HG03432 (cell line): ENCODE results near the gene WDR73.
"Not testable (repeated sequence)": the region's sequence is repeated elsewhere in the genome, so short reads cannot be mapped to it uniquely, and the experiment has no call there.

Experiments
- ATAC-seq: cut with Tn5 transposase; IDR thresholded peaks from one replicate; pipeline ENCODE4 v1.9.1; 2021; ENCODE audit warnings: mild to moderate bottlenecking, moderate library complexity; ENCODE audit not compliant: unreplicated experiment

WDR73 gene

DNA sequence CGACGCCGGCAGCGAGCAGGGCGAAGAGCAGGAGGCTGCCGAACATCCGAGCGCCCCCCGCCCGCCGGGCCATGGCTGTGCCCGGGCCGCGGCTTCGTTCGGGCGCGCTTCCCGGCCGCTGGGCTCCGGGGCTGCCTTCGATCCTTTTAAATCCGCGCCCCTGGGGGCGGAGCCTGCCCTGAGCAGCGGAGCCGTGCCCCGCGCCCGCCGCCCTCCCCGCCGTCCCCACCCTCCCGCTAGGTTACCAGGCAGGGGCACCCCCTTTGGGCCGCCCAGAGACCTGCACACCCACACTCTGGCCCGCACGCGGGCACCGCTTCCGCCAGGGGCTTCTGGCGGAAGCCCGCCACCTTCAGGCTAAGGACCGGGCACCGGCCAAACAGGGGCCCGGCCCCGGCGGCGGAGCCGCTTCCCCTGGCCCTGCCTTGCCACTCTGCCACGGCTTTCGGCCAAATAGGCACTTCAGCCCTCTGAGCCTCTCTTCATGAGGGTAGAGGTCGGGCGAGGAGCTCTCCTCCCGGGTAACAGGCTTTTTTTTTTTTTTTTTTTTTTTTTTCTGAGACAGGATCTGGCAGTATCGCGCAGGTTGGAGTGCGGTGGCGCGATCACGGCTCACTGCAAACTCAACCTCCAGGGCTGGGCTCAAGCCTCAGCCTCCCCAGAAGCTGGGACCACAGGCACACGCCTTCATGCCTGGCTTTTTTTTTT, 4.2 kb upstream of the WDR73 start, which contains the start of gene NMB:
TSS of gene NMB (minus strand) at position 120 of the 708 bp plus-strand sequence. CDS start at position 73, 47 bp downstream.
- ATAC-seq = peak; percentile 68

DNA sequence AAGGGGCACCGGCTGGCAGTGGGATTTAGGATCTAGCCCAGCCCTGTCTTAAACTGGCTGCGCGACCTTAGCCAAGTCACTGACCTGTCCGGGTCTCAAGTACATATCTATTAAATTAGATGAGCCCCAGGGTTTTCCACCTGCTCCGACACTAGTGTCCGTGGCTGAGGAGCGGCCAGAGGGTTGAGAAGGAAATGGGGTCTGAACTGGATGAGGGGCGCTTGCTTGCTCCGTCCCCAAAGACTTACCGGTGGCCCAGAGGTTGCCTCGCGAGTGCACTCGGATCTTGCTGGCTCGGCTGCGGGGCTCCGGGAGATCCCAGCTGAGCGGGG, 3.6 kb upstream of the WDR73 start:
- no peak for ATAC-seq

DNA sequence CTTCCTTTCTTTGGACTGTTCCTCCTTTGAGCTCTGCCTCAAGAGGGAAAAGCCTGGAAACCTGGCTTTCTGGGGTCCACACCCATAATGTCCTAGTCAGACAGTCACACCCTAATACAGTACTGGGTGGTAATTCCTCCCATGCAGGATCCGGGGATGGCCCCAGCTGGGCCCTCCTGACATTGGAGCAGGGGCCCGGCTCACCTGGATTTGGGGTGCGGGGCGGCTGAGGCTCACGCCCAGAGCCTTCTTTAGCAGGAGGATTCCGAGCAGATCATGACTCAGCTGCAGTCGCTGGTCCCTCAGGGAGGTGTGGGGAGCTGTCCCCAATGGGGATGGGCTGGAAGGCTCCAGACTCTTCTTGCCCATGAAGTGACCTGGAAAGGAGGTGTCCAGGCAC, 2.9 kb upstream of the WDR73 start:
- ATAC-seq = no peak

DNA sequence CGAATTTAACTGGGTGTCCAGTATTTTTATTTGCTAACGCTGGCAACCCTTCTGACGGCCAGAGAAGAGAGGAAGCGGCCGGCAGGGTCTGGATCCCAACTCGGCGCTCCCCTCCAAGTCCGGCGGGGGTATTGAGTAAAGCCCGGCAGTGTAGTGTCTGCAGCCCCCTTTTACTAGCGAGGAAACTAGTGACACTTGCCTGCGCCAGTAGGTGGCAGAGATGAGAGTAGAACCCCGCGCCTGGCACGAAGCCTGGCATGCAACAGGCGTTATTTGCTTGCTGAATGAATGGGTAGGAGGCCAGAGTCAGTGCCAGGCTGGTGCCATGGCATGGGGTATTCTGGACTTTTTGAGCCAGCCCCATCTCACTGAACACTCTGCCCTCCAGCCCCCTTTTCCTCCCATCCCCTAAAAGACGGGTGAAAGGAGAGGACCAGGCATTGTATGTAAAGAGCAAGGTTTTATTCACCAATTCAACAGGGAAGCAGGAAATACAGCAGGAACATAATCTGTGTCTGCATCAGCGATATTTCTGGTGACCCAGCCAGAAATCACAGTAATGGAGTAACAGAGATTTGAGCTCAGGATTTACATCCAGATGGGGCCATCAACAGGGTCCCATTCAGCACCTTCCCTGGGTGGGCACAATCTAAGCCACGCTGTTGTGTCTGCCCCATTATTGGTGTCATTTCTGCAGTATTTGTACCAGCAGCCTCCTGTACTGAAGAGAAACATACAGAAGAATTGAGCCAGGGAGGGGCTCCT, 788 bp upstream of the WDR73 start:
- peak; percentile 36 for ATAC-seq

DNA sequence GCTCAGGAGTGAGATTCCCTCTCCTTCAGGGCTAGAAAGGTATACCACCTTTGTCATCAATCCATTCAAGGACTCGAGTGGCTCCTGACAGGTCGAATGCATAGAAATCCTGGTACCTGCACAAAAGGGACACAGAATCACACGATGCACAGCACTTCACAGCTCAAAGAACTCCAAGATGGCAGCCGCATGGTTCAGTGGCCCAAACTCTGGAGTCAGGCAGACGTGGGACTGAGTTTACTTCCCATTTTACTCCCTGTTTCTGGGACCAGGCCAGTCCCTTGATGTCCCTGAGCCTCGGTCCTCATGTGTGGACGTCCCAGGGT, 536 bp downstream of the WDR73 start:
- ATAC-seq = no peak

DNA sequence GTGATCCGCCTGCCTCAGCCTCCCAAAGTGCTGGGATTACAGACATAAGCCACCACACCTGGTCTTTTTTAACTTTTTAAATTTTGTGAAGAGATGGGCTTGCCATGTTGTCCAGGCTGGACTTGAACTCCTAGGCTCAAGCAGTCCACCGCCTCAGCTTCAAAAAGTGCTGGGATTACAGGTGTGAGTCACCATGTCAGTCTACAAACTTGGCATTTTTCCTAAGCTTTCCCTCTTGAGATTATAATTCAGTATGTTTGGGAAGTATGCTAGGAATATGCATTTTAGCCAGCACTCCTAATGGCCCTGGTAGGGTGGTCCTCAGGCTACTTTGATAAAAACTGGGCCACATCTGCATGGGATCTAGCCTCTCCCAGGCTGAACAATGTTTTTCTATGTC, 4.4 kb downstream of the WDR73 start:
- ATAC-seq = no peak

DNA sequence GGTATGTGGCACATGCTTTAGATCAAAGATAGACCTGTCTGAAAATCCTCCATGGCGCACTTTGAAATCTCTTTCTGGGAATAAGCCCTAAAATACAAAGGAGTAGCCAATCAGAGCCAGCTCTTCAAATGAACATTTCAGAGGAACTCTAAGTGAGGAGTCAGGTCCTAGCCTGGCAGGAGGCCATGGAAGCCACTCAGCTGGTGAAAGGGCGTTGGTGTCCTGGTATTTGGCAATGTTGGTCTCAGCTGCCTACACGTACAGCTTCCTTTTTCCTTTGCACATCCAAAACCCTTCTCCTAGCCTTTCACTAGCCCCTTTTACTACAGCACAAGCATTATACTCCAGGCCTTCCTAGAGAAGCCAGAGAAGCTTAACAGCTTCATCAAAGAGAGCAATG, 5.5 kb downstream of the WDR73 start:
- ATAC-seq = no peak

DNA sequence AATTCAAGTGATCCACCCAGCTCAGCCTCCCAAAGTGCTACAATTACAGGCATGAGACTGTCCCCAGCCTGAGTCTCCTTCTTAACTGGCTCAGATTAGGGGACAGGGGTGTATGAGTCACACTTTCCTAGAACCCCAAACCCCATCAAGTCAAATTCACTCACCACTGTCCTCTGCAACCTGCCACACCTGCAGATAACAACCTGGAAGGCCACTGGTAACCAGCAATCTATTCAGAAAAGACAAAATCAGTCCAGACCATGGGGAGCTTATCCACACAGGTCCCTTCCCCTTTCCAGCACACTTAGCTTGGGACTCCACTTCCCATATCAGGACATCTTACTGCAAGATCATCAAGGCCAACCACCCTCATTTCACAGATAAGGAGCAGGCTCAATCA, 6.4 kb downstream of the WDR73 start:
- ATAC-seq = no peak

DNA sequence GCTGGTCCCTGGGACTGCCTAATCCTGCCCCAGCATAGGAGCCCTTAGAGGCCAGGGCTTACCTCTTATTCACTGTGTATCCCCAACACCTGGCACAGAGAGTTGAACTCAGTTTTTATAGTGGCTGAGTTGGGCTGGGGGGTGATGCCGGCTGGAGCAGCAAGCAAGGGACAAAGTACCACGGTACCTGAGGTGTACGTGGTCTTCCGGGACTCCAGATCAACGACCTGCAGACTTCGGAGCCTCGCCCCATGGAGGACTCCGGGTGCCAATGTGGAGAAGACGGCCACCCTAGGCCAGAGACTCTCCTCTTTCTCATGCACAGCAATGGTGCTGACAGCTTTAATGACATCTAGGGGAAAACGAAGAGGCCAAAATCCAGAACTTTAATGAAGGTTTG, 8.1 kb downstream of the WDR73 start:
- ATAC-seq = no peak

DNA sequence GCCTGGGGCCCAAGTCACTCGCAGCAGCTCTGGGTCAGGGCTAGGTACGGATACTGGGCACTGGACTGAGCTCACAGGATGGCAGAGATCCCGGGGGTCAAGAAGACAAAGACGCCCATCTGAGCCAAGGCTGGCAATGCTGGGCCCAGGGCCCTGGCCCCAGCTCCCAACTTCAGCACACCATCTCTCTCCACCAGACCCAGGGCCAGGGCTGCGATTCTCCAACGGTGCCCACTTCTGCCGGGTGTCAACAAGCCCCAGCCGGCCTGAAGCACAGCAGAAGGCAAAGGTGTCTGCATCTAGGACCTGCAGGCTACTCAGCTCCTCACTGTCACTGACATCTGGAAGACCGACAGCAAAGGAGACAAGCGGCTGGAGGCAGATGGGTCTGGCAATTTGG, 8.6 kb downstream of the WDR73 start:
- no peak for ATAC-seq

DNA sequence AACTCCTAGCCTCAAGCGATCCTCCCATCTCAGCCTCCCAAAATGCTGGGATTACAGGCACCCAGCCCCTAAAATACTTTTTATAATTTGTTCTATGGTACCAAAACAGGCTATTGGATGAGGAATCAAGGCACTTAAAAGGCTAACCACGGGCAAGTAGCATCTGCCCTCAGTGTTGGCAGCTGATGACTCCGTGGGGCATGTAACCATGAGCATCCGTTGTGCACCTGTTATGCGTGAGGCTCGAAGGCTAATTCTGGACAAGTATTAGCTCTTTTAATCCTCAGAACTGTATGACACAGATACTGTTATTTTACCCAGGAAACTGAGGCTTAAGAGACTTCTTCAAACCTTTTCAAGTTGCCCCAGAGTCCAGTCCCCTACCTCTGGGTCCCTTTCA, 10.2 kb downstream of the WDR73 start:
- ATAC-seq = no peak

DNA sequence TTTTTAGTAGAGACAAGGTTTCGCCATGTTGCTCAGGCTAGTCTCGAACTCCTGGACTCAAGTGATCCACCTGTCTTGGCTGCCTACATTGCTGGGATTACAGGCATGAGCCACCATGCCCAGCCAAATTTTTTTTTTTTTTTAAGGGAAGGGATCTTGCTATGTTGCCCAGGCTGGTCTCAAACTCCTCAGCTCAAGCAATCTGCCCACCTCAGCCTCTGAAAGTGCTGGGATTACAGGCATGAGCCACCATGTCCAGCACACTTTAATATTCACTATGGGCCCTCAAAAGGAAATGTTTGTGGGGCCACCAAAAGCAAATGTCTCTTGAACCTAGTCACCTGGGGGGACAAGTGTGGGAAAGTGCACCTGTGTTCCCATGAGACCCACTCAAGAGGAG, 11.4 kb downstream of the WDR73 start:
- not testable (repeated sequence) for ATAC-seq

DNA sequence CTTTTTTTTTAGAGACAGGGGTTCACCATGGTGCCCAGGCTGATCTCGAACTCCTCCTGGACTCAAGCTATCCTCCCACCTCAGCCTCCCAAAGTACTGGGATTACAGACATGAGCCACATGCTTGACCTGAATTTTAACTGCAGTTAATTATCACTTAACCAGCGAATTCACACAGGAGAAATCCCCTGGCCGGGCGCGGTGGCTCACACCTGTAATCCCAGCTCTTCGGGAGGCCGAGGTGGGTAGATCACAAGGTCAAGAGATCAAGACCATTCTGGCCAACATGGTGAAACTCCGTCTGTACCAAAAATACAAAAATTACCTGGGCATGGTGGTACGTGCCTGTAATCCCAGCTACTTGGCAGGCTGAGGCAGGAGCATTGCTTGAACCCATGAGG, 12.2 kb downstream of the WDR73 start:
- not testable (repeated sequence) for ATAC-seq

DNA sequence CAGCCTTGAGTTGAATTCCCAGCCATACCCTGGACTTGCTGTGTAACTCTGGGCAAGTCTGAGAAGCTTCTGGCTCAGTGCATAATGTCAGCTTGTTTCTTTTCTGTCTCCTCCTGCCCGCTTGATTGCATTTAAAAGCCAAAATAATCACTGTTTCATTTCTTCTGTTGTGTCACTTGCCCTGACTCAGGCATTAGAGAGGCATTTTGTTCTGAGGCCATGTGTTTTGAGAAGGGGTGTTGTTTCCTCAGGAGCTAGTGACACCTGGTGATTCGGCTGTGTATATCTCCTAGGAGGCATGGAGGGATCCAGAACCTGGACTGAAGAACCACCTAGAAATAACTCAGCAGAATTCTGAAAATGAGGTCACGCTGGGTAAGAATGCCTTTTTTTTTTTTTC, 16.0 kb downstream of the WDR73 start:
- no peak for ATAC-seq

DNA sequence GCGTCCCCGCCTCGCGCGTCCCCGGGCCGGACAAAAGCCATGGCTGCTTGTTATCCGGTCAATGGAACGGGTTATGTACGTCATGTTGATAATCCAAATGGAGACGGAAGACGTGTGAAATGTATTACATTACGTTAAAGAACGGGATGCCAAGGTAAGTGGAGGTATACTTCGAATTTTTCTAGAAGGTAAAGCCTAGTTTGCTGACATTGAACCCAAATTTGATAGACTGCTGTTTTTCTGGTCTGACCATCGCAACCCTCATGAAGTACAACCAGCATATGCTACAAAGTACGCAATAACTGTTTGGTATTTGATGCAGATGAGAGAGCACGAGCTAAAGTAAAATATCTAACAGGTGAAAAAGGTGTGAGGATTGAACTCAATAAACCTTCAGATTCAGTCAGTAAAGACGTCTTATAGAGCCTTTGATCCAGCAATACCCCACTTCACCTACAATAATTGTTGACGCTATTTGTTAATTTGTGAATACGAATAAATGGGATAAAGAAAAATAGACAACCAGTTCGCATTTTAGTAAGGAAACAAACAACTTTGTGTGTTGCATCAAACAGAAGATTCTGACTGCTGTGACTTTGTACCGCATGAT, 19.8 kb downstream of the WDR73 start:
- no peak for ATAC-seq

DNA sequence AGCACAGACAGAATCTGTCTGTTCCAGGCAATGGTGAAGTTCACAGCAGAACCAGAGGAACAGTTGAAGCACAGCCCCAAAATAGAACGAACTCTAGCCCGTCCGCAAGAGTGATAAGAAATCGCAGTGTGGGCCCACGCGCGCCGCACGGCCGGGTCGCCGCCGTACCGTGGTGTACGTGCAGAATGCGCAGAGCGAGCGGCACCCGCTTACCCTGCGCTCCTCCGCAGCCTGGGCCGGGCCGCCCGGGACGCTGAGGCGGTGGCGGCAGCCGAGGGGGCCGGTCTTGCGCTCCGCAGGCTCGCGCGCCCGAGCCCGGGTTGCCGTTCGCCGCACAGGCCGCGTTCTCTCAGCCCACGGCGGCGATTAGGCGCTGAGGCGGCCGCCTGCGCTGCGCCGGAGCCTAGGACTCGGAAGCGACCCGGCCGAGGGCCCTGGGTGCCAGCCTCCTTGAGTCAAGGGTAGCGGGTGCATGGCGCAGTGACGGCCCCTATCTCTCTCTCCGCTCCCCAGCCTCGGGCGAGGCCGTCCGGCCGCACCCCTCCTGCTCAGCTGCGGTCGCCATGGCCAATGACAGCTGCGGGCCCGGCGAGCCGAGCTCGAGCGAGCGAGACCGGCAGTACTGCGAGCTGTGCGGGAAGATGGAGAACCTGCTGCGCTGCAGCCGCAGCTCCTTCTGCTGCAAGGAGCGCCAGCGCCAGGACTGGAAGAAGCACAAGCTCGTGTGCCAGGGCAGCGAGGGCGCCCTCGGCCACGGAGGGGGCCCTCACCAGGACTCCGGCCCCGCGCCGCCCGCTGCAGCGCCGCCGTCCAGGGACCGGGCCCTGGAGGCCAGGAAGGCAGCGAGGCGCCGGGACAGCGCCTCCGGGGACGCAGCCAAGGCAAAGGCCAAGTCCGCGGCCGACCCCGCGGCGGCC, 20.5 kb downstream of the WDR73 start:
- peak; percentile 48 for ATAC-seq

DNA sequence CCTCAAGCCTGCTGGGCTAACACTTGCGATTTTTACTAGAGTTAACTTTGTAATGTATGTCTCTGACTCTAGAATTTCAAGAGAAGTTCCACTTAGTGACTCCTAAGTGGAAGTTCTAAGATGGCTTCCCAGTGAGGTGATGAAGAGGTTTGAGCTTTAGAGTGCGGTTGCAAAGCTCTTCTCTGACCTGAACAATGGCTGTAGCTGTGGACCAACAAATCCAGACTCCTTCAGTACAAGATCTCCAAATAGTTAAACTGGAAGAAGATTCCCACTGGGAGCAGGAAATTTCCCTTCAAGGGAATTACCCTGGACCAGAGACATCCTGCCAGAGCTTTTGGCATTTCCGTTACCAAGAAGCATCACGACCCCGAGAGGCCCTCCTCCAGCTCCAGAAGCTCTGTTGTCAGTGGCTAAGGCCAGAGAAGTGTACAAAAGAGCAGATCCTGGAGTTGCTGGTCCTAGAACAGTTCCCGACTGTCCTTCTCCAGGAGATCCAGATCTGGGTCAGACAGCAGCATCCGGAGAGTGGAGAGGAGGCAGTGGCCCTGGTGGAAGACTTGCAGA, 22.3 kb downstream of the WDR73 start:
- no peak for ATAC-seq

DNA sequence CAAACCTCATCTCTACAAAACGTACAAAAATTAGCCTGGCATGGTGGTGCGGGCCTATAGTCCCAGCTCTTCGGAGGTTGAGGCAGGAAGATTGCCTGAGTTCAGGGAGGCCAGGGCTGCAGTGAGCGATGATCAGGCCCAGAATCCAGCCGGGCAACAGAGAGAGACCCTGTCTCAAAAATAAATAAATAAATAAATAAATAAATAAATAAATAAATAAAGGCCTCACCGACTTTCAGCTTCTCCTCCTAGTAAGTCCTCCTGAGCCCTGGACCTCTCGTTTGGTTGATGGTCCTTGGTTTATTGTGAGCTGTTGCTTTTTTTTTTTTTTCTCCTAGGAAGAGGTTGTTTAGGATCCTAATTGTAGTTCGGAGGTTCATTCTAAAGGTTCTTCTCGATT, 25.1 kb downstream of the WDR73 start:
- ATAC-seq = no peak

DNA sequence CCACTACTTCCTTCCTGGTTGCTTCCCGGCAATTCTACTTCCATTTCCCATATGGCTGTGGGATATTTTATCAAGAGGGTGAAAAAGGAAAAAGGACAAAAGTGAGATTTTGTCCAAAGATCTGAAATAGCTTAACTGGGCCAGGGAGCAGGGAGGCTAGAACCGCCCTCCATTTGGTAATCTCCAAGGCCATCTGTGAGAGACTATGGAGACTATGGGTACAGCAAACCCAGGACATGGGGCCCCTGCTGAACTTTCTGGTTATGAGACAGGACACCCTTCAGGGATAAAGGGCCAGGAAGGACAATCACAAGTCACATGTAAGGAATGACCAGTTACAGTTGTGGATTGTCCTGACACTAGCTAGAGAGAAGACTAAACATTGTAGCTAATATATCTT, 29.0 kb downstream of the WDR73 start:
- ATAC-seq = no peak

DNA sequence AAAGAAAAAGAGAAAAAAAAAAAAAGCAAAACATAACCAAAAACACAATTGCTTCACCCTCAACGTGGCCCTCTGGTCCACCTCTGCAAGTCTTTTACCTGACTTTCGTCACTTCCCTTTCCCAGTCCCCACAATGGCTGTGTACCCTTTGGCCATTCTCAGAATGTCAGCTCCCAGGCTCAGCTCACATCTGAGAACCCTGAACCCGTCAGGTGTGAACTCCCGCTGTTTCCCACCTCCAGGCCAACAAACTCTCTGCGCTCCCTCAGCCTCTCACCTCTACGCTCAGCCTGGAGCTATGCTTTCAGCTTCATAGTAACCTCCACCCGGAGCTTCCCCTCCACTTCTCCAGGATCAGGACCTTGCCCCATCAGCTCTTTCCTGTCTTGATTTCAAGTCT, 29.7 kb downstream of the WDR73 start:
- no peak for ATAC-seq

DNA sequence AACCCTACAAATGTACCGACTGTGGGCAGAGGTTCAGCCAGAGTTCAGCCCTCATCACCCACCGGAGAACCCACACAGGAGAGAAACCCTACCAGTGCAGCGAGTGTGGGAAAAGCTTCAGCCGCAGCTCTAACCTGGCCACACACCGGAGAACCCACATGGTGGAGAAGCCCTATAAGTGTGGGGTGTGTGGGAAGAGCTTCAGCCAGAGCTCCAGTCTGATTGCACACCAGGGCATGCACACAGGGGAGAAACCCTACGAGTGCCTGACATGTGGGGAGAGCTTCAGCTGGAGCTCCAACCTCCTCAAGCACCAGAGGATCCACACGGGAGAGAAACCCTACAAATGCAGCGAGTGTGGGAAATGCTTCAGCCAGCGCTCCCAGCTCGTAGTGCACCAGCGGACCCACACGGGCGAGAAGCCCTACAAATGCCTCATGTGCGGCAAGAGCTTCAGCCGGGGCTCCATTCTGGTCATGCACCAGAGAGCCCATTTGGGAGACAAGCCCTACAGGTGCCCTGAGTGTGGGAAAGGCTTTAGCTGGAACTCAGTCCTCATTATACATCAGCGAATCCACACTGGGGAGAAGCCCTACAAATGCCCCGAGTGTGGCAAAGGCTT, 32.6 kb downstream of the WDR73 start:
- ATAC-seq = no peak
